GM12891 (cell line): ENCODE measurements around the gene MRPL3.

Experiments used
- PAX5 ChIP-seq: IDR thresholded peaks from 2 replicates; pipeline ENCODE4 v1.6.1; 2011; ENCODE audit warnings: low read length, moderate library complexity, mild to moderate bottlenecking; ENCODE audit not compliant: insufficient read depth, severe bottlenecking
- POLR2A ChIP-seq: IDR thresholded peaks from 2 replicates; pipeline ENCODE4 v1.6.1; 2011; ENCODE audit warnings: low read depth, low read length, control low read depth
- POLR2AphosphoS5 ChIP-seq: IDR thresholded peaks from 2 replicates; pipeline ENCODE4 v1.6.1; 2011; ENCODE audit warnings: low read depth, low read length, control low read depth
- POU2F2 ChIP-seq: IDR thresholded peaks from 2 replicates; pipeline ENCODE4 v1.6.1; 2011; ENCODE audit warnings: low read depth, mild to moderate bottlenecking, control low read depth, low read length, moderate library complexity
- SPI1 ChIP-seq: IDR thresholded peaks from 2 replicates; pipeline ENCODE4 v1.6.1; 2011; ENCODE audit warnings: low read depth, low read length, control low read depth
- TAF1 ChIP-seq: IDR thresholded peaks from 2 replicates; pipeline ENCODE4 v1.6.1; 2011; ENCODE audit warnings: low read depth, low read length, control low read depth

- TF ChIP-seq POLR2A (no peak), POLR2AphosphoS5 (no peak), TAF1 (no peak), SPI1 (no peak), POU2F2 (no peak), PAX5 (no peak)
Observed at GRCh38 chr3:131421301-131421700, 81.5 kb downstream of the MRPL3 start.
